Cardiac muscle cell (in vitro differentiated cells and primary cell): ENCODE results near the gene ESPNL. TPM values are rescaled to one million over a fixed set of nuclear protein-coding genes. Genes with fewer than 3 reads are reported as not detected.

Source experiments
- DNase-seq, 2 donors: peaks; one replicate each; pipeline versions ENCODE4 v3.0.0 to v3.0.0-alpha.2; 2010 to 2017; ENCODE audit warnings: low read depth in 1 of 2, low spot score in 1 of 2
- H3K27ac ChIP-seq: fragments of 200-600 bp; sonication (generic); 2 replicates; pipeline ENCODE4 v1.5.1; 2016
- H3K27me3 ChIP-seq: fragments of 200-600 bp; sonication (generic); 2 replicates; pipeline ENCODE4 v1.6.0; 2016; ENCODE audit warnings: control low read depth
- H3K36me3 ChIP-seq: fragments of 200-600 bp; sonication (generic); 2 replicates; pipeline ENCODE4 v1.5.1; 2016; ENCODE audit warnings: control low read depth
- H3K4me1 ChIP-seq: fragments of 200-600 bp; sonication (generic); 2 replicates; pipeline ENCODE4 v1.8.1; 2017; ENCODE audit warnings: low read depth, mild to moderate bottlenecking, mixed run types
- H3K4me3 ChIP-seq: fragments of 200-600 bp; sonication (generic); 2 replicates; pipeline ENCODE4 v1.5.1; 2016; ENCODE audit warnings: mild to moderate bottlenecking
- H3K9me3 ChIP-seq: fragments of 200-600 bp; sonication (generic); 2 replicates; pipeline ENCODE4 v1.5.1; 2017; ENCODE audit warnings: low read depth, mild to moderate bottlenecking, control low read depth
- CTCF ChIP-seq: IDR thresholded peaks from 2 replicates; pipeline ENCODE4 v1.5.1; 2012; ENCODE audit warnings: low read depth, mild to moderate bottlenecking, low read length
- polyA plus RNA-seq: library from polyadenylated mRNA; unstranded; fragments of >200 nt; fragmentation: Nextera tagmentation; extraction: Ambion mirVana; gene quantifications from 2 replicates; pipeline ENCODE4 v1.2.1, GENCODE V29; 2016
- total RNA-seq: library from RNA; depleted of rRNA; stranded (reverse); fragments of >200 nt; gene quantifications from 2 replicates; pipeline ENCODE4 v1.2.3, GENCODE V29; 2016

Gene ESPNL
- total and polyA plus RNA-seq, 2 experiments from 2014 or later = 5.3 to 8.5 TPM

- Histone ChIP-seq H3K36me3 (no peaks in the 10 kb centered on the region), H3K27me3 (no peaks in the 10 kb centered on the region), H3K27ac (no peak overlapping the region), H3K4me1 (peaks cover 12% of the 10 kb centered on the region), H3K4me3 (no peak overlapping the region), H3K9me3 (no peaks in the 10 kb centered on the region)
- peak in 1 of 2 donors; percentile 35 for DNase-seq
- TF ChIP-seq CTCF = no peak
These were observed 43.3 kb downstream of the ESPNL start for GRCh38 chr2:238143239-238143951.

- H3K9me3 ChIP-seq = no peaks in the 10 kb centered on the region
- H3K27ac ChIP-seq = no peak overlapping the region
- no peaks in the 10 kb centered on the region for H3K27me3 ChIP-seq
- TF ChIP-seq CTCF = no peak
- H3K4me3 ChIP-seq = no peak overlapping the region
- no peak for DNase-seq
- no peaks in the 10 kb centered on the region for H3K36me3 ChIP-seq
- H3K4me1 ChIP-seq = peaks cover 4% of the 10 kb centered on the region
These were observed 44.1 kb downstream of the ESPNL start for GRCh38 chr2:238144262-238144661.

- H3K27me3 ChIP-seq = no peaks in the 10 kb centered on the region
- TF ChIP-seq CTCF = no peak
- H3K4me1 ChIP-seq = no peaks in the 10 kb centered on the region
- no peak overlapping the region for H3K27ac ChIP-seq
- no peak overlapping the region for H3K4me3 ChIP-seq
- no peaks in the 10 kb centered on the region for H3K36me3 ChIP-seq
- no peak for DNase-seq
- no peaks in the 10 kb centered on the region for H3K9me3 ChIP-seq
These were observed 44.9 kb downstream of the ESPNL start for GRCh38 chr2:238145046-238145445.

- H3K4me3 ChIP-seq = no peak overlapping the region
- no peak for TF ChIP-seq CTCF
- H3K4me1 ChIP-seq = no peaks in the 10 kb centered on the region
- no peak for DNase-seq
- no peaks in the 10 kb centered on the region for H3K9me3 ChIP-seq
- no peaks in the 10 kb centered on the region for H3K36me3 ChIP-seq
- no peaks in the 10 kb centered on the region for H3K27me3 ChIP-seq
- no peak overlapping the region for H3K27ac ChIP-seq
These were observed 45.7 kb downstream of the ESPNL start for GRCh38 chr2:238145851-238146250.

GRCh38 chr2:238146884-238147544 is 46.9 kb downstream of the ESPNL start:
- Histone ChIP-seq H3K27me3 (no peaks in the 10 kb centered on the region), H3K4me1 (no peaks in the 10 kb centered on the region), H3K36me3 (no peaks in the 10 kb centered on the region), H3K27ac (no peak overlapping the region), H3K4me3 (no peak overlapping the region), H3K9me3 (no peaks in the 10 kb centered on the region)
- no peak for DNase-seq
- TF ChIP-seq CTCF = no peak
